ENCODE results near the gene PTPRN.
"Not testable (repeated sequence)": the region's sequence is repeated elsewhere in the genome, so short reads cannot be mapped to it uniquely, and the experiment has no call there.

Gene PTPRN

DNA sequence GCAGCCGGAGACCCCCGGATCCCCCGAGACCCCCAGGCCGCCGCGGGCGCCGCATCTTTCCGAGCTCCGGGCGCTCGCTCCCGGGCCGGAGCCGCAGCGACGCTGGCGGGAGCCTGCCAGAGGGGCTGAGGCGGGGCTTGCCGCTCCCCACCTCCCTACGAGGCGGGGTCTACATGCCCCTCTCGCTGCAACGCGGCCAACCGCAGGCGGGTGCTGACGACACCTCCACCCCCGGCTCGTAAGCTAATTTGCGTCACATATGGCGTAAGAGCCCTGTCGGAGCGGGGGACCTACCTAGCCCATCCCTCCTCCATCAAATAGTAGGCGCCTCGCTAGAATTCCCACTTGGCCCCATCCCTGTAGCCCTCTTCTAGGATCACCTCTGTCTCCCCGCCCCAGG is at the start of gene PTPRN:
Gene PTPRN (minus strand): TSS at position 124 of the 400 bp plus-strand sequence. CDS start 69 bp downstream, at position 55.
- no peak for DNase-seq

DNA sequence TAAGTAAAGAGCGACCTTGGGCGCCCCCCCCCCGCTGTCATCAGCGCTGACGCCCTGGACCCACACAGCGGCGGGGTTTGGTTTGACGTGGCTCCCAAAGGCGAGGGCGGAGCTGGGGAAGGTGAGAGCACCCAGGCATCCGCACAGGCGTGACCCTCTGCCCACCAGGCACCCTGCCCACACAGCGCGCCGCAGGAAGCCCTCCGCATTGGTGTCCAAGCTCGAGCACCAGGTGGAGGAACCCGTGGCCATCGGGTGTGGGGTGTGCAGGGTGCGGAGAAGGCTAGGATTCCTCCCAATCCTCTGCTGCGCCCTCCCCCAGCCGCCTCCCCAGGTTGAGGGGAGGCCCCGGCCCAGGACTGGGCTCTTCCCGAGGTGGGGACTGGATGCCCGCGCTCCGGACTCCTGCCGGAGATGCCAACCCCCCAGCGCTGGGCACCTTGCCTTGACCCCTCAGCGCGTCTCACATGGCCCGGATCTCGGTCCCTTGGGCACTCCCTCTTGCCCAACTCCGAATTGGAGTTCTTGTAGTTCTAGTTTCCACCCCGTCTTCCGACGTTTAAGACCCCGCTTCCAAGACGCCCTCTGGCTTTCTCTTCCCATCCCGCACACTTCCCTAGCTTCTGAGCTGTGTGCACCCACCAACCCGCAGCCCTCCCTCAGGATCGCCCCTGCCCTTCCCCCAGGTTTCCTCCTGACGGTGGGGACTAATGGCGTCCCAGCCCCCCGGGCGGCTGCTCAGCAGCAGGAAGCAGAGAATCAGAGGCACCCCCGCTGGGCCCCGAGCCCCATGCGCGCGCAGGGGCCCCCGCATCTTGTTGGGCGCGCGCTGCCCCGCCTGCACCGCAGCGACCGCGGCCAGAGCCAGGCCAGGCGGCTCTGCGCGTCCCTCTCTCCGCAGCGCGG is 49.2 kb upstream of the PTPRN start:
- DNase-seq, result no peak

DNA sequence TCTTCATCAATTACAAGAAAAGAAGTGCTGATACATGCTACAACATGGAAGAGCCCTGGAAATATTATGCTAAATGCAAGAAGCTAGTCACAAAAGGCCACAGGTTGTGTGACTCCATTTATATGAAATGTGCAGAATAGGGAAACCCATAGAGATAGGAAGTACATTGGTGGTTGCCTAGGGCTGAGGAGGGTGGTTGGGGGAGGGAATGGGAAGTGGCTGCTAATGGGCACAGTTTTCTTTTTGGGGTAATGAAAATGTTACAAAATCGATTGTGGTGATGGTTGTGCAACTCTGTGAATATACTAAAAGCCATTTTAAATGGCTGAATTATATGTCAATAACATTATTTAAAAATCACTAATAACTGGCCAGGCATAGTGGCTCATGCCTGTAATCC is 47.6 kb upstream of the PTPRN start:
- DNase-seq, result peak; percentile 25

DNA sequence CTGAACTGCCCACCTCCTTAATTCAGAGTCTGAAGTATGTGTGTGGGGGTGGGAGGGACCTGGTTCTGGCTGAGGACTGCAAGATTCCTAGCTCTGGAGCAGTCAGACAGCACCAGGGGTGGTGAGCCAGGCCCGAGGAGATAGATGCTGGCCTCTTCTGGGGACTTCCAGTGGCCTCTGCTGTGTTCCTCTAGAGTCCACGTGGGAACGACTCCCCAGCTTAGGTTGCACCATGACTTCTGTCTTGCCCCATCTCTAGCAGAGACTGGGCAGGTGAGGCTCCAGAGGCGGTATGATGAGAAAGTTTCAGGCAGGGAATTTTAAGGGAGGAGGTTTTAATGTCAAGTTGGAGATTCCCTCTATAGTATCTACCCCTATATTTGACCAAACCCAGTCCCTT is 45.4 kb upstream of the PTPRN start:
- DNase-seq, result no peak

DNA sequence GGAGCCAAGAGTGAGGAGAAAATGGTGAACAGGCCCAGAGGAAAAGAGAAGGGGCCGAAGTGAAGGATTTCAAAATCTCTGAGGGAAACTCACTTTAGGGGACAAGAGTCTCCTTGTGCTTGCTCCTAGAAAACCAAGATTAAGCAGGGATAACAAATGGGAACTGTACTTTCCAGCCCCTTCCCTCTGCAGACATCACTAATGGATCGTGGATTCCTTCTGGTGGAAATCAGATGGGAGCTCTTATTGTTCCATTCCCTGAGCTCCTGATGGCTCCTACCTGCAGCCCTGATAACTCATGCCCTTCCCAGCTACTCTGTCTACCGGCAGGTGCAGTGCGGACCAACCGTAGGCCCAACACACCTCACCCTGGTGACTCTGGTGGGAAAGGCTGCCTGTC is 43.9 kb upstream of the PTPRN start:
- no peak for DNase-seq

DNA sequence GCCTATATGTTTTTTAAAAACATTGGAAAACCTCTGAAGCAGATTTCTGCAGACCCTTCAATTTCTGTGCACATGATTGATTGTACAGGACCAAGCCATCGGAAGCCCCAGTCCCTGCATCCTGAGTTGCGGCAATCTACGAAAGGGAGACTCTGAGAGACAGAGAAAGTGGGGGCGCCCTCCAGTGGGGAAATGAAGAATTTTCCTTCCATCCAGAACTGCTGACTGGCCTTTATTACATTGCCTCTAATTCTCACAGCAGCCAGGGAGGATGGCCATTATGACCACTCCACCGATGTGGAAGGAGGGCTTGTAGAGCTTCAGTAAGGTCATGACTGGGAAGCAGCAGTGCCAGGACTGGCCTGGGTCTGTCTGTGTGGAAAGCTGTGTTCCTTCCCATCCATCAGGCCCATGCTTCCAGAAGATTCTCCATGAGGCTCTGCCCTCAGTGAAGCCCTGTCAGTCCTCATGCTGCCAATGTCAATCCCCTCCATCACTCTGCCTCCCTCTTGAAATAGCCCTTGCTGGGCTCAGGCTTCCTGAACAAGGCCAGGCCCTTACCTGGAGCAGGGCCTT is 43.3 kb upstream of the PTPRN start:
- peak; percentile 8 for DNase-seq

DNA sequence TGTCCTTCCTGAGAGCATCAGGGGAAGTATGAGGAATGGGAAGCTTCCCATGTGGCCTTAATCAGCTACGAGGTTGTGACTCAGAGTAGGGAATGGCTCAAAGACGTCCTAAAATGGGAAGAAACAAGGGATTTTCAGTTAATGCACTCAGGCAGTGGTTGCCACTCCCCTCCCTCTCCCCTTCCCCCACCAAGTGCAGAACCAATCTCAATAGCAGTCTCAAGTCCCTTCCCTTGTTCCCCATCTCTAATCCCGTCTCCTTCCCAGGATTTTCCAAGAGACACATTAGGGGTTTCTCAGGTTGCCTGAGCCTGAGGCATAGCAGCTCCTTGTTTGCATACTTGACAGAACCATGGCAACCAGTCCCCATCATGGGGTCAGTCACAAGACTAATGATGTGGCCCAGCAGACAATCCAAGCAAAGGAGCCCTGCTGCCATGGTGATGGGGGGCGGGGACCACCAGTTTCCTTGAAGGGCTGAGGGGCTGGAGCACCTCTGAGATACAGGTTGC is 41.6 kb upstream of the PTPRN start:
- DNase-seq, result no peak

DNA sequence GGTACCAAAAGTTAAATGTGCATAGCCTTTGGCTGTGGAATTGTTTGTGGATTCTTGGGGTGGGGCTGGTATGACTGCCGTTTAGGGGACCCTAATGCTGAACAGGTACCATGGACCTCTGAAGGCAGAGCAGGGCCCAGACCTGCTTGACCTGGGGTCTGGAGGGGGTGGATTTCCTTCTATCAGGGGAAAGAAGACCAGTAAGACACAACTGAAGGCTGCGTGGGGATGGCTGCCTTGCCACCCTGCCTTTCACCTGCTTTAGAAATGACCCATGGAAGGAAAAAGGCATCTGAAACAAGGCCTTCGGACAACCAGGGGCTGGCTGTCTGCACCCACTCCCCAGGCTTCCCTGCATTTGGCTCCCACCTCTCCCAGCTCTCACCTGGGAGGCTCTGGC is 41.0 kb upstream of the PTPRN start:
- DNase-seq, result no peak

DNA sequence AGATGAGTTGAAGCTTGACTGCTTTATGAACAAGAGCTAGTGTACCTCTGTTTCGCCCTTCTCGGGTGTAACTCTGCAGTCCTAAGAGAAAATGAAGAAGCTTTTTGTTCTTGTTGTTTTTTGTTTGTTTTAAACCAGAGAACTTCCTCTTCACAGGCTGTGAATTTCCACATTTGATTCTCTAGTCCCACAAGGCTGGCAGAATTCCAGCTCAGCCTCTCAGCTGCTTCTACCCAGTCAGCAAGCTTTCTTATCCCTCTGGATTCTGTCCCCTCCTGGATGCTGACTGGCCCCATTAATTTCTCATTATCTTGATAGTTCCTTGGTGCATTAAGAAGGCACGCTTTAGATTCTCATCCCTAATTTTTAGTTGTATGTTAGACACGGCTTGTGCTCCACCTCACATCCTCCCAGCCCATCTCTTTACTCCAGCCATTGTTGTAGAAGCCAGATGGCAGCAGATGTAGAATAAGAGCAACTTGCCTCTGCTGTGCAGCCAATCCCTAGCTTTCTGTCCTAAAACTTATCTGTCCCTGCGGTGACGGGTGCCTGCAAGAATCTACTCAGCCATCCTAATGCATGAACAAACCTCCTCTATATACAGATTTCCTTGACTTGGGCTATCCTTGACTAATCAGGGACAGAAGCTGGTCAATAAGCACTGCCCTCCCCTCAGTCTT is 35.7 kb upstream of the PTPRN start:
- DNase-seq, result no peak

DNA sequence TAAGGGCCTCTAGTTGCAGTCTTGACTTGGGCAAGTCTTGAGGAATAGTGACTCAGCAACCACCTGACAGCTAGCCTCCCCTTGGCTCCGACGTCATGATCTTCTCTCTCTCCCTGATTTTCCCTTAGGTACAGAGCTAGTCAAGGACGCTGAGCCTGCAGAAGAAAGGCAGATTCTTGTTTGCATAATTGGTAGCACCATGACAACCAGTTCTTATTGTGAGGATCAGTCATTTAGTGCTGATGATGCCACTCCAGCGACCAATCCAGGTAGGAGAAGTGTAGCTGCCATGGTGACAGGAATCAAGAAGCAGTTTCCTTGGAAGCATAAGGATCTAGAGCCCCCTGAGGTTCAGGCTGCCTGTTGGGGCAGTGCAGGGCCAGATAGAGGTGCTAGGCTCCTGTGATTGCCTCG is 26.2 kb upstream of the PTPRN start:
- no peak for DNase-seq

DNA sequence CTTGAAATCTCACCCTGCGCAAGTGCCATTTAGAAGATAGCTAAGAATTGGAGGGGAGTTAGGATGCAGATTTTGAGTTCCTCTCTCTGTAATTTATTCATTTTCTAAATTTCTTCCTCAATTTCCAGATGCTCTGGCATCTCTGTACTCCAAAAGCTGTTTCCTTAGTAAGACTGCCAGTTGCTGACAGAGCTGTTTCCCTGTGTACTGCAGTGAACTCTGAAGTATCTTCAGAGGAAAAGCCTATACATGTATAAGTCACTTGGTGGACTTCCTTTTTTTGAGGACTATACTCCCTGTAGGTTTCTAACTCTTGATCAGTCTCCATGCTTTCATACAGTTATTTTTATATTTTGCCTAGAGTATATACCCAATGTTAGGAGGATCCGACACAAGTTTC is 24.9 kb upstream of the PTPRN start:
- DNase-seq, result no peak

DNA sequence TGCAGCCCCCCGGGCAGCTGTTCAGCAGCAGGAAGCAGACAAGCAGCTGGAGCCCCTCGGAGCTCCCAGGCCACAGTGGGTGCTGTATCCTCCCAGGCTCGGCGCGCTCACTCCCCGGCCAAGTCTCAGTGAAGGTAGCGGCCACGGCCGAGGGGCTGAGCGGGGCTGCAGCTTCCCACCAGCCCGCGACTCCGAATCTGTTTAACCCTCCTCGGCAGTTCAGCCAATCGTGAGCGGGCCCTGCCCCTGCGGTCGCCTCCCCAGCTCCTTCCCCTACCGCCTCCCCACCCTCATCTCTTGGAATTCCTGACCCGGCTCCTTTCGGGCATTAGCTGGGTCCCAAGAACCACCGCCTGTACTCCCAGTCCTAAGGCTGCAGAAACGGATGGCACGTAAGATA is 23.3 kb upstream of the PTPRN start, which contains the start of gene RESP18:
Gene RESP18 (minus strand): TSS at position 203 of the 400 bp plus-strand sequence.
- DNase-seq, result no peak

DNA sequence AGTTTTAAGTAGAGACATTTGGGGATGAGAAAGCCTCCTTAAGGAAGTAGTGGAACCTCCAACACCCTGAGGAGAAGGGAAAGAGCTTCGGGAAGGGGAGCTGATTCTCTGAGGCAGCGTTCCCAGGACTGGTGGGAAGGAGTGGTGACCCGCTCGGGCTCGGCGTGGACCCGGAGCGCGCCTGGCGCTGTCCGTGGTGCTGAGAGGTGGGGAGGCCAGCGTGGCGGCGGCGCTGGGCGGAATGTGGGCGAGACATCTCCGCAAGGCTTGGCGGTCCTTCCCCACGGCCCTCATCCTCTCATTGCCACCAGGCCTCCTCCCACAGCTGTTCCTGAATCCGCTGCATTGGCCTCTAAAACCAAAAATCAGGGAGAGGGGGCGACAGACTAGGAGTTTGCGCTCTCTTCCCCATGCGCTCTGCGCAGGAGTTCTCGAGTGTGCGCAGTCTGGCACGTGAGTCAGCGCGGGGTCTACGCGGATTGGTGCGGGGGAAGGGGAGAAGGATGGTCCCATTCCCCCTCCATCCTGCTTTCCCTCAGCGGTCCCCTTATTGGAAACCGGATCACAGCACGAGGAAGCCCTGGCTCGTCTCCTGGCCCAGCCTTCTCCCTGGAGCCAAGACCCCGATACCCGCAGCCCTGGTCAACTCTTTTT is 22.5 kb upstream of the PTPRN start:
- no peak for DNase-seq

DNA sequence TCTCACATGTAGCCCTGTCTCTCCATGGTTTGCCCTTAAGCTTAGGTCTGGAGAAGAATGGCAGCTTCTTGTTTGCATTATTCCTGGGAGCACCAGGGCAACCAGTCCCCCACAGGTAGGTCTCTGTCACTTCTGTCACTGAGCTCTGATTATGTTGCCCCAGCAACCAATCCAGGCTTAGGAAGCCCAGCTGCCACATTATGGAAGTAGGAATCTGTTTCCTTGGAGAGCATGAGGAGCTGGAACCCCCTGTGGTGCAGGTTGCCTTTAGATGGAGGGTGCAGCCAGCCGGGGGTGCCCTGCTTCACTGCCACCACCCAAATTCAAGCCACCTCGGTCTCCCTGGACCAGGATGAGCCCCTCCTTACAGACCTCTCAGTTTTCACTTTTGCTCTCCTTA is 18.5 kb upstream of the PTPRN start:
- no peak for DNase-seq

DNA sequence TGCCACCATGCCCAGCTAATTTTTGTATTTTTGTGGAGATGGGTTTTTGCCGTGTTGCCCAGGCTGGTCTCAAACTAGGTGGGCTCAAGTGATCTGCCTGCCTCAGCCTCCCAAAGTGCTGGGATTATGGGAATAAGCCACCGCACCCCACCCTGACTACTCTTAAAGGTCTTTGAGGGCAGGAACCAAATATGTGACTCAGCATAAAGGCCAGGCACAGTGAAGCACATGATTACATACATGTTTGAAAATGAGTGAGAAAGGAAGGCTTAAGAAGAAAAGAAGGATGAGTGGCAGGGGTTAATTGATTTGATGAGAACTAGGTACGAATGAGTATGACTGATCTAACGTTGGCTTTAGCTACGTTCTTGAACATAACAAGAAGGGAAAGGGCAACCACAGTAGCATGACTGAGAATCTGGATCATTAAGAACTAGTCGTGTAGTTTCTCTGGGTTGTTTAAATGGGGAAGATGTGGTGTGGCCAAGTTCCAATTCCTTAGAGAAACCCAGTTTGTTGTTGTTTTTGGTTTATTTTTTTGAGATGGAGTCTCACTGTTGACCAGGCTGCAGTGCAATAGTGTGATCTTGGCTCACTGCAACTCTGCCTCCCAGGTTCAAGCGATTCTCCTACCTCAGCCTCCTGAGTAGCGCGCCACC is 16.6 kb upstream of the PTPRN start:
- DNase-seq, result no peak

DNA sequence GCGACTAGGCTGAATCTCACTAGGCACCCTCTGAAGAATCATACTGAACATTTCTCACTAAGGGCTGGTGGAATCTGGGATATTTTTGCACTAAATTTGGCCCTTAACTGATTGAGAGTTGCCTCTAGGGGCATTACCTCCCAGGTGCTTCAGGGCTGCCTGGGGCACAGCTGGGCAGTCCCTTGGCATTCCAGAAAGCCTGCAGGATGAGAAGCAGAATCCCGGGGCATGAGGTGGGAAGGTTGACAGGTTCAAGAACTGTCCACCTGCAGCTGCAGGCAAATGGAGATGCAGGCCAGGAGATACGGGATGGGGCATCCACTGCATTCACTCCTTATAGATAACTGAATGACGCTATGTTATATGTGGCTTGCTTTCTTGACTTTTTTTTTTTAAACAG is 15.9 kb upstream of the PTPRN start:
- no peak for DNase-seq

DNA sequence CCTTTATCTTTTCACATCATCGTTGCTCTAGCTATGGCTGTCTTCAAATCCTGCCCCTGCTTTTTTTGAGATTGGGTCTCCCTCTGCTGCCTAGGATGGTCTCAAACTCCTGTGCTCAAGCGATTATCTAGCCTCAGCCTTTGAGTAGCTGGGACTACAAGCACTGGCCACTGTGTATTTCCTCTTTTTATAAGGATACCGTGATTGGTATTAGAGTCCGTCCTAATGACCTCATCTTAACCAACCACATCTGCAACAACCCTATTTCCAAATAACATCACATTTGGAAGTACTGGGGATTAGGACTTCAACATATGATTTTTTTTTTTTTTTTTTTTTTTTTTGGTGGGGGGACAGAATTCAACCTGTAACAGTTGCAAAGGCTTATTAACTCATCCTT is 14.2 kb upstream of the PTPRN start:
- DNase-seq, result no peak

DNA sequence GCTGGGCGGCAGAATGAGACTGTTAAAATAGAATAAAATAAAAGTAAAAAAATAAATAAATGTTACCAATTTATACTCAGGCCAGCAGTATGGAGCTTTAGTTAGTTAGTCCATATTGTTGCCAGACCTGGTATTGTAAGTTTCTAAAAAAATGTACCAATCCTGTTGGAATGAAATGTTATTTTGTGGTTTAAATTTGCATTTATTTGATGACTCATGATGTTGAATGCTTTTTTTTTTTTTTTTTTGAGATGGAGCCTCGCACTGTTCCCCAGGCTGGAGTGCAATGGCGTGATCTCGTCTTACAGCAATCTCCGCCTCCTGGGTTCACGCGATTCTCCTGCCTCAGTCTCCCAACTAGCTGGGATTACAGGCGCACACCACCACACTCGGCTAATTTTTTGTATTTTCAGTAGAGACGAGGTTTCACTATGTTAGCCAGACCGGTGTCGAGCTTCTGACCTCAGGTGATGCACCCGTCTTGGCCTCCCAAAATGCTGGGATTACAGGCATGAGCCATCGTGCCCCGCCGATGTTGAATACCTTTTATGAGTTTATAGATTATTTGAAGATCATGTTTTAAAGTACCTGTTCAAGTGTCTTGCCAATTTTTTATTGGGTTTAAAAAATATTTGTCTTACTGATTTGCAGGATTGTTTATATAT is 5.7 kb upstream of the PTPRN start:
- no peak for DNase-seq

DNA sequence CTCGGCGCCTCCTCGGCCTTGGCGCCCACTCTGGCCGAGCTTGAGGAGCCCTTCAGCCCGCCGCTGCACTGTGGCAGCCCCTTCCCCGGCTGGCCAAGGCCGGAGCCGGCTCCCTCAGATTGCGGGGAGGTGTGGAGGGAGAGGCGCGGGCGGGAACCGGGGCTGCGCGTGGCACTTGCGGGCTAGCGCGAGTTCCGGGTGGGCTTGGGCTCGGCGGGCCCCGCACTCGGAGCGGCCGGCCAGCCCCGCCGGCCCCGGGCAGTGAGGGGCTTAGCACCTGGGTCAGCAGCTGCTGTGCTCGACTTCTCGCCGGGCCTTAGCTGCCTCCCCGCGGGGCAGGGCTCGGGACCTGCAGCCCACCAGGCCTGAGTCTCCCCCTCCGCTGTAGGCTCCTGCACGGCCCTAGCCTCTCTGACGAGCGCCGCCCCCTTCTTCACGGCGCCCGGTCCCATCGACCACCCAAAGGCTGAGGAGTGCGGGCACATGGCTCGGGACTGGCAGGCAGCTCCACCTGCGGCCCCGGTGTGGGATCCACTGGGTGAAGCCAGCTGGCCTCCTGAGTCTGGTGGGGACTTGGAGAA is 3.6 kb upstream of the PTPRN start:
- DNase-seq, result not testable (repeated sequence)

DNA sequence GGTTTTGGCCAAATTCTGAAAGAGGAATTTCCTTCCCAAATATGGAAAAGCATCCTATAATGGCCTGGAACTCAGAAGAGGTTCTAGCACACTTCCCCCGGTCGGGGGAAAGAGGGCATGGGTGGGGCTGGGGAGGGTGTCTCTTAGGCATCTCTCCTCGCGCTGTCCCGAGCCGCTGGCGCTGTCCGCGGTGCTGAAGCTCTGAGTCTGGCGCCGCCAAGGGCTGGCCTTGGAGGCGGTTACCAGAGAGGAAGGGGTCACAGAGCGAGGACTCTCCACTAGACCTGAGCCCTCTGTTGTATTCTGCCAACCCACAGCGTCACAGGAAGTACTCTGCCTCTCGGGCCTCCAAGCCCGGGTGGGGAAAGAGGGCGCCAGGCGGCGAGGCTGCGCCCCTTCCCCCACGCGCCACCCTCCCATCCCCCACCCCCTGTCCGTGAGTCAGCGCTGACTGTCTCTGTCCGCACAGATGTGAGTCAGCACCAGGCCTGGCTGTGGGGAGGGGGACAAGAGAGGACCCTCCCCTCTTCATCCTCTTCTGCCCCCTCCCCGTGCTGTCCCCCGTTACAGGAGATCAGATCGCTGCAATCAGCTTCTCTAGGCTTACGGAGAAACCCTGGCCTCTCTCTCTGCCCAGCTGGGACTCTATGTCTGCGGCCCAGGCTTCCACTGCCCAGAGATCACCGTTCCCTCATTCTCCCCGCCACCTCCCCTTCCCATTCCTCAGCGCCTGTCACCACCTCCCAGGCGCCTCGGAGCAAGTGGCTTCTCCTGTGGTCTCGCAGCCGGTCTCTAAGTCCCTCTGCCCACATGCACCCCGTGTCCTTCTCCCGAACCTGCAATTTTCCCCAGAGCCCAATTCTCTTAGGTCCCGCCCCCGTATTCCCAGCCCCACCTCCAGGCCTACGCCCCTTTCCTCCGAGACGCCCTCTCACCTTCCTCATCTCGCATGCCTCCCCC is 779 bp downstream of the PTPRN start:
- DNase-seq, result no peak
